Loucy (cell line): Measurements from ENCODE around the gene TIMP2.

Experiments used
- H2AFZ ChIP-seq: fragments of 200-600 bp; sonication (generic); 2 replicates; pipeline ENCODE4 v1.6.0; 2016; ENCODE audit warnings: antibody characterized with exemption, mild to moderate bottlenecking, low read length, moderate library complexity
- H3F3A ChIP-seq: fragments of 200-600 bp; 2 replicates; pipeline ENCODE4 v1.6.0; 2016; ENCODE audit warnings: antibody characterized with exemption, low read depth, mild to moderate bottlenecking
- H3K27me3 ChIP-seq: fragments of 200-600 bp; sonication (generic); 2 replicates; pipeline ENCODE4 v1.6.1; 2014; ENCODE audit warnings: low read length, mild to moderate bottlenecking; ENCODE audit not compliant: insufficient read depth, poor library complexity, severe bottlenecking
- H3K36me3 ChIP-seq: fragments of 200-600 bp; sonication (generic); 2 replicates; pipeline ENCODE4 v1.6.1; 2016; ENCODE audit warnings: low read length; ENCODE audit not compliant: insufficient read depth
- H3K4me1 ChIP-seq: fragments of 200-600 bp; sonication (generic); 2 replicates; pipeline ENCODE4 v1.5.1; 2014; ENCODE audit warnings: low read length, mild to moderate bottlenecking; ENCODE audit not compliant: insufficient read depth, poor library complexity, severe bottlenecking
- H3K4me2 ChIP-seq: fragments of 200-600 bp; sonication (generic); 2 replicates; pipeline ENCODE4 v1.6.0; 2014; ENCODE audit warnings: antibody characterized with exemption, low read length, low read depth, mild to moderate bottlenecking; ENCODE audit not compliant: poor library complexity, severe bottlenecking
- H3K4me3 ChIP-seq: fragments of 200-600 bp; sonication (generic); 2 replicates; pipeline ENCODE4 v1.5.1; 2014; ENCODE audit warnings: low read length, mild to moderate bottlenecking, mixed read lengths; ENCODE audit not compliant: poor library complexity, severe bottlenecking
- H3K79me2 ChIP-seq: fragments of 200-600 bp; sonication (generic); 2 replicates; pipeline ENCODE4 v1.6.1; 2014; ENCODE audit warnings: low read length; ENCODE audit not compliant: insufficient read depth
- H3K9ac ChIP-seq: fragments of 200-600 bp; sonication (generic); 2 replicates; pipeline ENCODE4 v1.6.0; 2014; ENCODE audit warnings: mild to moderate bottlenecking, low read depth, low read length, moderate library complexity; ENCODE audit not compliant: poor library complexity, severe bottlenecking
- H3K9me2 ChIP-seq: fragments of 200-600 bp; sonication (generic); replicated peaks from 2 replicates; pipeline ENCODE4 v1.6.1; 2016; ENCODE audit warnings: low read depth, low read length, mixed read lengths
- H3K9me3 ChIP-seq: fragments of 200-600 bp; sonication (generic); 2 replicates; pipeline ENCODE4 v1.6.1; 2014; ENCODE audit warnings: mild to moderate bottlenecking, antibody characterized with exemption, low read length, low read depth; ENCODE audit not compliant: insufficient read depth
- H4K20me1 ChIP-seq: fragments of 200-600 bp; sonication (generic); 2 replicates; pipeline ENCODE4 v1.6.0; 2014; ENCODE audit warnings: antibody characterized with exemption, low read length, mild to moderate bottlenecking; ENCODE audit not compliant: insufficient read depth, poor library complexity, severe bottlenecking
- EZH2phosphoT487 ChIP-seq: fragments of 200-600 bp; IDR thresholded peaks from 2 replicates; pipeline ENCODE4 v1.6.1; 2018; ENCODE audit warnings: antibody characterized with exemption, mild to moderate bottlenecking, moderate library complexity, borderline replicate concordance
- TF ChIP-seq, protein P1 (sequence below): fragments of 200-600 bp; sonication (generic); conservative IDR thresholded peaks from 2 replicates; pipeline ENCODE4 v1.5.1; 2014; ENCODE audit warnings: mild to moderate bottlenecking, antibody characterized with exemption, low read length

The TIMP2 gene

DNA sequence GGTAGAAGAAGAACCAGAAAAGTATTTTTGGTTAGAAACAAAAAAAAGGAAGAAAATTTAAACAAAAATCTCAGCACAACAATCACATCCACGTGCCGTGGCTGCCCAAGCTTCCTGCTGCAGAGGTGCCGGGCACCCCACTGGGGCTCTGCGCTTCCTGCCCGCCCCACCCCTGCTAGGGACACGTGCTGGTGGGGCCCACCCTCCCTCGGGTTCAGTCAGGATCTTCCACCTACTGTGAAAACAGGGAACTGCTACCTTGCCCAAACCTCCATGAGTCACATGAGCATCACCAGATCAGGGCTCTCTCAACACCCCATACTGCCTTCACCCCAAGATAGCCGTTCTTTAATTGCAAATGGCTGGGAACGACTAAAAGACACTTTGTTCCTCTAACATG is 118.7 kb downstream of the TIMP2 start:
- TF ChIP-seq EZH2phosphoT487 = no peak
- TF ChIP-seq, protein P1, sequence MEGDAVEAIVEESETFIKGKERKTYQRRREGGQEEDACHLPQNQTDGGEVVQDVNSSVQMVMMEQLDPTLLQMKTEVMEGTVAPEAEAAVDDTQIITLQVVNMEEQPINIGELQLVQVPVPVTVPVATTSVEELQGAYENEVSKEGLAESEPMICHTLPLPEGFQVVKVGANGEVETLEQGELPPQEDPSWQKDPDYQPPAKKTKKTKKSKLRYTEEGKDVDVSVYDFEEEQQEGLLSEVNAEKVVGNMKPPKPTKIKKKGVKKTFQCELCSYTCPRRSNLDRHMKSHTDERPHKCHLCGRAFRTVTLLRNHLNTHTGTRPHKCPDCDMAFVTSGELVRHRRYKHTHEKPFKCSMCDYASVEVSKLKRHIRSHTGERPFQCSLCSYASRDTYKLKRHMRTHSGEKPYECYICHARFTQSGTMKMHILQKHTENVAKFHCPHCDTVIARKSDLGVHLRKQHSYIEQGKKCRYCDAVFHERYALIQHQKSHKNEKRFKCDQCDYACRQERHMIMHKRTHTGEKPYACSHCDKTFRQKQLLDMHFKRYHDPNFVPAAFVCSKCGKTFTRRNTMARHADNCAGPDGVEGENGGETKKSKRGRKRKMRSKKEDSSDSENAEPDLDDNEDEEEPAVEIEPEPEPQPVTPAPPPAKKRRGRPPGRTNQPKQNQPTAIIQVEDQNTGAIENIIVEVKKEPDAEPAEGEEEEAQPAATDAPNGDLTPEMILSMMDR = no peak
- H3K9me2 ChIP-seq = no peaks in the 10 kb centered on the region
- H3K9ac ChIP-seq = no peak overlapping the region
- H3K4me3 ChIP-seq = no peak overlapping the region
- no peaks in the 10 kb centered on the region for H3K9me3 ChIP-seq
- H3K27me3 ChIP-seq = no peaks in the 10 kb centered on the region
- no peaks in the 10 kb centered on the region for H3F3A ChIP-seq
- H4K20me1 ChIP-seq = no peaks in the 10 kb centered on the region
- H3K79me2 ChIP-seq = no peaks in the 10 kb centered on the region
- H2AFZ ChIP-seq = no peak overlapping the region
- peaks cover 86% of the 10 kb centered on the region for H3K36me3 ChIP-seq
- no peak overlapping the region for H3K4me2 ChIP-seq
- no peaks in the 10 kb centered on the region for H3K4me1 ChIP-seq

GRCh38 chr17:78805301-78805700 is 119.9 kb downstream of the TIMP2 start:
- Histone ChIP-seq H3K9me2 (no peaks in the 10 kb centered on the region), H3K79me2 (no peaks in the 10 kb centered on the region), H4K20me1 (no peaks in the 10 kb centered on the region), H3K4me2 (no peak overlapping the region), H2AFZ (no peak overlapping the region), H3K4me1 (no peaks in the 10 kb centered on the region), H3K9ac (no peak overlapping the region), H3K36me3 (peaks cover 81% of the 10 kb centered on the region), H3K9me3 (no peaks in the 10 kb centered on the region), H3F3A (no peaks in the 10 kb centered on the region), H3K4me3 (no peak overlapping the region), H3K27me3 (no peaks in the 10 kb centered on the region)
- TF ChIP-seq, protein P1 = no peak
- TF ChIP-seq EZH2phosphoT487 = no peak

DNA sequence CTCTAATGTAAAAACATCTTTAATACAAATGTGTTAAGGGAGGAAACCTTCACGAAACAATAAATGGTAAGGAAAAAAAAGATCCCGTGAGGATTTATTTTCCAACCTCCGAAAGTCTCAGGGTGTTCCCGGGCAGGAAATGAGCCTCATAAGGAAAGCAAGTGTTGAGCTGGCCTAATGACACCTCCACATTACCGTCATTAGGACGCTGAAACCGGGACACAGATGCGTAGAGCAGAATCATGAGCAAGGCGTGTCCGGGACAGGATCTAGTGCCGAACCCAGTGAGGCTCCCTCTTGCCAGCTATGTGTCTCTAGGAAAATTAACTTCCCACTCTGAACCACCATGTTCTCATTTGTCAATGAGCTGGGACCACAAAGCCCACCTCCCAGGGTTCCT is 120.4 kb downstream of the TIMP2 start:
- H3K4me2 ChIP-seq = no peak overlapping the region

More for the DNA sequence above, 120.4 kb downstream of the TIMP2 start:
- no peaks in the 10 kb centered on the region for H3K4me1 ChIP-seq
- H3K27me3 ChIP-seq = no peaks in the 10 kb centered on the region
- no peak overlapping the region for H2AFZ ChIP-seq
- H3K4me3 ChIP-seq = no peak overlapping the region
- no peaks in the 10 kb centered on the region for H3F3A ChIP-seq
- H3K36me3 ChIP-seq = peaks cover 77% of the 10 kb centered on the region
- H4K20me1 ChIP-seq = no peaks in the 10 kb centered on the region
- H3K9ac ChIP-seq = no peak overlapping the region
- no peaks in the 10 kb centered on the region for H3K79me2 ChIP-seq
- no peaks in the 10 kb centered on the region for H3K9me3 ChIP-seq
- no peaks in the 10 kb centered on the region for H3K9me2 ChIP-seq
- no peak for TF ChIP-seq EZH2phosphoT487
- TF ChIP-seq, protein P1 = no peak
